H1 (cell line): ENCODE data around the gene ST8SIA3. TPM values are rescaled to one million over a fixed set of nuclear protein-coding genes. Genes with fewer than 3 reads are reported as not detected.

Experiments used
- CTCF ChIA-PET: fragments of 300-600 bp; sonication (Branson Sonifier 250); formaldehyde crosslinking; loops from one replicate; lab custom pipeline; 2021; ENCODE audit not compliant: partially characterized antibody; lab: Charles Lee
- POLR2A ChIA-PET: fragments of 300-600 bp; sonication (Branson Sonifier 250); formaldehyde crosslinking; loops from one replicate; lab custom pipeline; 2021; ENCODE audit warnings: inconsistent platforms; ENCODE audit not compliant: partially characterized antibody; lab: Charles Lee
- DNase-seq, 2 experiments: peaks; one replicate each; pipeline versions ENCODE4 v3.0.0 to v3.0.0-alpha.2; 2010 to 2022; ENCODE audit warnings: low spot score in 2 of 2, low read depth in 1 of 2, mixed read lengths in 1 of 2
- FAIRE-seq: peaks from 2 replicates; lab custom pipeline; 2011; peaks lifted over from hg19 to GRCh38; lab: Jason Lieb, UNC
- H2AFZ ChIP-seq: 2 replicates; pipeline ENCODE4 v1.8.1; 2012; ENCODE audit warnings: low read length, inconsistent platforms
- H2AK5ac ChIP-seq: 2 replicates; pipeline ENCODE4 v1.6.1; 2013; ENCODE audit warnings: low read depth, low read length
- H2BK120ac ChIP-seq: replicated peaks from 2 replicates; pipeline ENCODE3; 2013; ENCODE audit warnings: low read depth, low read length, inconsistent platforms
- H2BK12ac ChIP-seq: 2 replicates; pipeline ENCODE4 v1.6.1; 2013; ENCODE audit warnings: low read depth, low read length
- H2BK15ac ChIP-seq: 2 replicates; pipeline ENCODE4 v1.6.1; 2013; ENCODE audit warnings: low read length
- H2BK20ac ChIP-seq: 2 replicates; pipeline ENCODE4 v1.6.1; 2013; ENCODE audit warnings: low read length
- H2BK5ac ChIP-seq: 2 replicates; pipeline ENCODE4 v1.6.1; 2013; ENCODE audit warnings: low read depth, low read length
- H3K14ac ChIP-seq: 2 replicates; pipeline ENCODE4 v1.6.1; 2013; ENCODE audit warnings: inconsistent platforms; ENCODE audit not compliant: insufficient read length
- H3K18ac ChIP-seq: 2 replicates; pipeline ENCODE4 v1.6.1; 2013; ENCODE audit warnings: low read length; ENCODE audit errors: extremely low read depth
- H3K23ac ChIP-seq: 2 replicates; pipeline ENCODE4 v1.6.1; 2013; ENCODE audit warnings: inconsistent platforms; ENCODE audit not compliant: insufficient read length
- H3K23me2 ChIP-seq: 2 replicates; pipeline ENCODE4 v1.6.1; 2013; ENCODE audit warnings: low read depth, low read length
- H3K27ac ChIP-seq: 2 replicates; pipeline ENCODE4 v1.6.1; 2011; ENCODE audit warnings: low read depth, low read length, inconsistent platforms
- H3K27me3 ChIP-seq, 4 experiments: replicated peaks in 1 of 4; 1 replicate in 1 of 4; 2 replicates in 3 of 4; pipeline versions ENCODE4 v1.6.1 to v1.8.1; 2011 to 2013; ENCODE audit warnings: low read length in 3 of 4, mild to moderate bottlenecking in 3 of 4, inconsistent platforms in 2 of 4, mixed read lengths in 2 of 4, moderate library complexity in 1 of 4; ENCODE audit not compliant: control insufficient read depth in 3 of 4, insufficient read depth in 3 of 4; ENCODE audit errors: extremely low read depth in 1 of 4
- H3K36me3 ChIP-seq, 4 experiments: 2 replicates each; pipeline versions ENCODE4 v1.6.1 to v1.8.1; 2011 to 2013; ENCODE audit warnings: mild to moderate bottlenecking in 4 of 4, low read length in 3 of 4, moderate library complexity in 2 of 4, control low read depth in 1 of 4, inconsistent platforms in 1 of 4; ENCODE audit not compliant: insufficient read depth in 4 of 4, control insufficient read depth in 2 of 4
- H3K4ac ChIP-seq: replicated peaks from 2 replicates; pipeline ENCODE3; 2013; ENCODE audit warnings: low read length, low read depth, mixed read lengths, inconsistent platforms; ENCODE audit not compliant: insufficient read length
- H3K4me1 ChIP-seq, 4 experiments: replicated peaks in 1 of 4; 1 replicate in 1 of 4; 2 replicates in 3 of 4; pipeline versions ENCODE4 v1.6.1 to v1.8.1; 2011 to 2013; ENCODE audit warnings: low read length in 3 of 4, inconsistent platforms in 2 of 4, mixed read lengths in 1 of 4; ENCODE audit not compliant: insufficient read depth in 4 of 4, control insufficient read depth in 3 of 4
- H3K4me2 ChIP-seq, 2 experiments: 2 replicates each; pipeline versions ENCODE4 v1.6.1 to v1.8.1; 2011 to 2013; ENCODE audit warnings: low read depth in 2 of 2, low read length in 2 of 2, control low read depth in 1 of 2, inconsistent platforms in 1 of 2, mild to moderate bottlenecking in 1 of 2; ENCODE audit not compliant: insufficient read depth in 1 of 2
- H3K4me3 ChIP-seq, 4 experiments: fragments of 200-600, 300-600 bp in 1 of 4; sonication (generic), shearing (Covaris generic), sonication (Bioruptor Twin) in 1 of 4; 2 replicates each; pipeline versions ENCODE4 v1.5.1 to v1.8.1; 2011 to 2016; ENCODE audit warnings: low read length in 4 of 4, low read depth in 3 of 4, control low read depth in 2 of 4, inconsistent platforms in 2 of 4, mild to moderate bottlenecking in 2 of 4, mixed read lengths in 1 of 4, moderate library complexity in 1 of 4; ENCODE audit not compliant: insufficient read depth in 2 of 4; ENCODE audit errors: extremely low read depth in 1 of 4
- H3K56ac ChIP-seq: replicated peaks from 2 replicates; pipeline ENCODE3; 2013; ENCODE audit warnings: low read depth, mild to moderate bottlenecking, mixed read lengths, low read length, inconsistent platforms; ENCODE audit not compliant: insufficient read length
- H3K79me1 ChIP-seq: 2 replicates; pipeline ENCODE4 v1.6.1; 2013; ENCODE audit warnings: low read depth, low read length, control low read depth
- H3K79me2 ChIP-seq, 2 experiments: 2 replicates each; pipeline versions ENCODE4 v1.6.1 to v1.8.1; 2012 to 2013; ENCODE audit warnings: low read length in 2 of 2, mild to moderate bottlenecking in 2 of 2, inconsistent platforms in 1 of 2; ENCODE audit not compliant: insufficient read depth in 2 of 2, control insufficient read depth in 1 of 2
- H3K9ac ChIP-seq, 4 experiments: replicated peaks in 1 of 4; 1 replicate in 1 of 4; 2 replicates in 3 of 4; pipeline versions ENCODE4 v1.6.1 to v1.8.1; 2011 to 2013; ENCODE audit warnings: low read depth in 3 of 4, low read length in 3 of 4, control low read depth in 2 of 4, mild to moderate bottlenecking in 2 of 4, moderate library complexity in 2 of 4, inconsistent platforms in 1 of 4; ENCODE audit errors: extremely low read depth in 1 of 4
- H3K9me3 ChIP-seq, 2 experiments: 2 replicates each; pipeline versions ENCODE4 v1.6.1 to v1.8.1; 2012 to 2013; ENCODE audit warnings: mild to moderate bottlenecking in 2 of 2, moderate library complexity in 2 of 2, control low read depth in 1 of 2, inconsistent platforms in 1 of 2, low read depth in 1 of 2, low read length in 1 of 2, mixed read lengths in 1 of 2; ENCODE audit not compliant: insufficient read depth in 2 of 2
- H4K20me1 ChIP-seq, 2 experiments: replicated peaks in 1 of 2; 2 replicates each; pipeline versions ENCODE3 to v1.8.1; 2011 to 2013; ENCODE audit warnings: inconsistent platforms in 2 of 2, low read length in 2 of 2, mild to moderate bottlenecking in 1 of 2; ENCODE audit not compliant: insufficient read depth in 2 of 2, control insufficient read depth in 1 of 2
- H4K5ac ChIP-seq: 2 replicates; pipeline ENCODE4 v1.6.1; 2013; ENCODE audit warnings: low read length, low read depth, mixed read lengths, inconsistent platforms; ENCODE audit not compliant: insufficient read length
- H4K8ac ChIP-seq: 2 replicates; pipeline ENCODE4 v1.8.0; 2013; ENCODE audit warnings: mild to moderate bottlenecking, moderate library complexity, low read length, inconsistent platforms; ENCODE audit not compliant: insufficient read depth; ENCODE audit errors: extremely low read depth
- H4K91ac ChIP-seq: replicated peaks from 2 replicates; pipeline ENCODE3; 2013; ENCODE audit warnings: low read length, mixed read lengths, inconsistent platforms; ENCODE audit not compliant: insufficient read length
- BCL11A ChIP-seq, 2 experiments: IDR thresholded peaks; one replicate each; pipeline ENCODE4 v1.6.1; 2011; ENCODE audit warnings: low read depth in 2 of 2, low read length in 2 of 2, mild to moderate bottlenecking in 2 of 2
- BRCA1 ChIP-seq: IDR thresholded peaks from 2 replicates; pipeline ENCODE4 v1.6.1; 2012; ENCODE audit warnings: low read depth, low read length, improper control_type of control experiment
- GABPA ChIP-seq: IDR thresholded peaks from 2 replicates; pipeline ENCODE4 v1.6.1; 2011; ENCODE audit warnings: mild to moderate bottlenecking, low read length, moderate library complexity, borderline replicate concordance; ENCODE audit not compliant: insufficient read depth
- GTF2F1 ChIP-seq: IDR thresholded peaks from 2 replicates; pipeline ENCODE4 v1.6.1; 2012; ENCODE audit warnings: low read depth, low read length, improper control_type of control experiment, borderline replicate concordance
- JUND ChIP-seq: IDR thresholded peaks from 2 replicates; pipeline ENCODE4 v1.6.1; 2011; ENCODE audit warnings: mild to moderate bottlenecking, improper control_type of control experiment, low read length
- KDM4A ChIP-seq: IDR thresholded peaks from one replicate; pipeline ENCODE4 v1.7.1; 2012; ENCODE audit warnings: low read depth, mild to moderate bottlenecking, moderate library complexity, low read length, inconsistent platforms; ENCODE audit not compliant: severe bottlenecking
- PHF8 ChIP-seq: fragments of 200-600 bp; sonication (generic); conservative IDR thresholded peaks from 2 replicates; pipeline ENCODE4 v1.7.1; 2012; ENCODE audit warnings: low read depth, mild to moderate bottlenecking, inconsistent platforms, low read length, moderate library complexity
- POLR2A ChIP-seq, 2 experiments: IDR thresholded peaks; 1 replicate in 1 of 2; 2 replicates in 1 of 2; pipeline ENCODE4 v1.6.1; 2011; ENCODE audit warnings: low read depth in 2 of 2, low read length in 2 of 2, mild to moderate bottlenecking in 2 of 2; ENCODE audit errors: control extremely low read depth in 1 of 2
- SP1 ChIP-seq: IDR thresholded peaks from 2 replicates; pipeline ENCODE4 v1.6.1; 2011; ENCODE audit warnings: low read depth, low read length
- TAF1 ChIP-seq: IDR thresholded peaks from 2 replicates; pipeline ENCODE4 v1.6.1; 2011; ENCODE audit warnings: mild to moderate bottlenecking, low read depth, low read length
- WGBS, 2 experiments: shearing (Covaris generic) in 1 of 2; methylation state at CpG; one replicate each; pipeline versions ENCODE4 v1.1.6 to v1.1.7; 2013 to 2015; ENCODE audit warnings: low lambda C conversion rate in 2 of 2, mixed read lengths in 2 of 2, inconsistent platforms in 1 of 2, low coverage in 1 of 2, missing lambda C conversion rate in 1 of 2; ENCODE audit not compliant: insufficient replicate concordance in 2 of 2, insufficient coverage in 1 of 2, insufficient read length in 1 of 2; ENCODE audit errors: extremely low coverage in 1 of 2, missing lambda C conversion rate in 1 of 2; 5-methylcytosine and 5-hydroxymethylcytosine counted together
- polyA plus RNA-seq, 7 experiments: library from polyadenylated mRNA; depleted of rRNA in 3 of 7; stranded (reverse) in 5 of 7; unstranded in 2 of 7; fragments of >200 nt in 5 of 7; fragments of 200-250 nt in 2 of 7; gene quantifications; 1 replicate in 5 of 7; 2 replicates in 1 of 7; 4 replicates in 1 of 7; pipeline versions ENCODE4 v1.2.1 to v1.2.3, GENCODE V29; 2011 to 2013; ENCODE audit warnings: missing spikeins in 2 of 7, mixed read lengths in 2 of 7
- total RNA-seq: library from RNA; stranded (reverse); fragmentation: NEBNext Ultra II Directional; extraction: Animal tissue kit (Norgen Biotek cat#: 25700); gene quantifications from 2 replicates; pipeline ENCODE4 v1.2.1, GENCODE V29; 2021

ST8SIA3 gene
- total and polyA plus RNA-seq, 2 of the 8 experiments (the other 6 are each of a cell fraction or from before 2014, with no cell fraction given), result 1.2 to 3.7 TPM

GRCh38 chr18:57390044-57390443, 37.7 kb downstream of the ST8SIA3 start:
- Histone ChIP-seq H3K4ac (no peak overlapping the region), H3K56ac (no peak overlapping the region), H3K23ac (no peak overlapping the region), H3K27me3 (no peaks in the 10 kb centered on the region), H4K91ac (no peak overlapping the region), H3K4me3 (no peak overlapping the region), H2BK12ac (no peak overlapping the region), H3K27ac (no peak overlapping the region), H4K5ac (no peak overlapping the region), H2BK15ac (no peak overlapping the region), H4K20me1 (no peaks in the 10 kb centered on the region), H3K9me3 (no peaks in the 10 kb centered on the region), H4K8ac (no peak overlapping the region), H3K4me2 (no peak overlapping the region), H2BK20ac (no peak overlapping the region), H3K79me2 (no peaks in the 10 kb centered on the region), H3K14ac (no peak overlapping the region), H3K4me1 (no peaks in the 10 kb centered on the region), H3K36me3 (no peaks in the 10 kb centered on the region), H3K9ac (no peak overlapping the region), H3K23me2 (no peaks in the 10 kb centered on the region), H2AK5ac (no peak overlapping the region), H3K79me1 (no peaks in the 10 kb centered on the region), H2BK120ac (no peak overlapping the region), H3K18ac (no peak overlapping the region), H2AFZ (no peak overlapping the region), H2BK5ac (no peak overlapping the region)
- POLR2A ChIA-PET, result no interaction called here
- no peak for DNase-seq
- no peak for FAIRE-seq
- CTCF ChIA-PET, result interaction anchor here (0.8 kb wide), 1 partner anchor 118 kb away, joined by 3 read pairs; no protein-coding TSS in a partner anchor
- TF ChIP-seq GABPA, result no peak
- TF ChIP-seq BRCA1, result no peak
- no peak for TF ChIP-seq JUND
- no peak for TF ChIP-seq POLR2A (IDR thresholded peaks at IDR 0.05; ENCODE audit: control extremely low read depth in 1 of 2, low read depth in 2 of 2, low read length in 2 of 2)
- TF ChIP-seq BCL11A (IDR thresholded peaks at IDR 0.05; ENCODE audit: low read depth in 2 of 2, low read length in 2 of 2), result no peak
- no peak for TF ChIP-seq PHF8
- TF ChIP-seq GTF2F1, result no peak
- TF ChIP-seq SP1, result no peak
- TF ChIP-seq KDM4A, result no peak
- TF ChIP-seq TAF1, result no peak
- WGBS, 2 experiments, result 64% methylated on average over 3 of the region's 3 CpGs; no CpG with 5 or more reads in 1 of the 2 experiments
